GM19438 (cell line): Measurements from ENCODE around the gene CD48.
A peak's percentile ranks its signal among the peaks of the same experiment; 100 is the strongest.
"Not testable (repeated sequence)": the region's sequence is repeated elsewhere in the genome, so short reads cannot be mapped to it uniquely, and the experiment has no call there.

ENCODE experiments used
- ATAC-seq: cut with Tn5 transposase; IDR thresholded peaks from one replicate; pipeline ENCODE4 v1.9.1; 2021; ENCODE audit warnings: low read depth; ENCODE audit not compliant: unreplicated experiment

CD48 gene

GRCh38 chr1:160742428-160743127 lies 31.0 kb upstream of the CD48 start:
- ATAC-seq = no peak

GRCh38 chr1:160741612-160742348 lies 30.2 kb upstream of the CD48 start:
- no peak for ATAC-seq

GRCh38 chr1:160741092-160741501 lies 29.5 kb upstream of the CD48 start:
- ATAC-seq = no peak

- peak; percentile 43 for ATAC-seq
Observed at GRCh38 chr1:160740133-160740688, 28.6 kb upstream of the CD48 start.

- no peak for ATAC-seq
Observed at GRCh38 chr1:160739098-160739511, 27.5 kb upstream of the CD48 start, which contains the start of gene SLAMF7. TSS of gene SLAMF7 (plus strand) at chr1:160739247. CDS start at chr1:160739302, 55 bp downstream.

- ATAC-seq = no peak
Observed at GRCh38 chr1:160738271-160738670, 26.6 kb upstream of the CD48 start.

- no peak for ATAC-seq
Observed at GRCh38 chr1:160734301-160734700, 22.7 kb upstream of the CD48 start.

GRCh38 chr1:160733898-160734297 lies 22.3 kb upstream of the CD48 start:
- no peak for ATAC-seq

GRCh38 chr1:160731990-160732389 lies 20.4 kb upstream of the CD48 start:
- ATAC-seq = no peak

GRCh38 chr1:160731564-160731963 lies 19.9 kb upstream of the CD48 start:
- ATAC-seq = not testable (repeated sequence)

GRCh38 chr1:160727316-160727640 lies 15.7 kb upstream of the CD48 start:
- no peak for ATAC-seq

GRCh38 chr1:160726498-160727315 lies 15.1 kb upstream of the CD48 start:
- ATAC-seq = peak; percentile 72

- ATAC-seq = no peak
Observed at GRCh38 chr1:160726114-160726497, 14.5 kb upstream of the CD48 start.

- no peak for ATAC-seq
Observed at GRCh38 chr1:160724465-160725242, 13.0 kb upstream of the CD48 start.

- ATAC-seq = no peak
Observed at GRCh38 chr1:160723332-160723731, 11.7 kb upstream of the CD48 start.

- ATAC-seq = no peak
Observed at GRCh38 chr1:160722726-160723125, 11.1 kb upstream of the CD48 start.

GRCh38 chr1:160721473-160721872 lies 9.9 kb upstream of the CD48 start:
- no peak for ATAC-seq

GRCh38 chr1:160720356-160721085 lies 8.9 kb upstream of the CD48 start:
- no peak for ATAC-seq

- no peak for ATAC-seq
Observed at GRCh38 chr1:160718210-160718609, 6.6 kb upstream of the CD48 start.

GRCh38 chr1:160717306-160717705 lies 5.7 kb upstream of the CD48 start:
- no peak for ATAC-seq
